GM12801 (cell line): ENCODE measurements around the gene ELFN1.

Source experiments
- TF ChIP-seq, protein P1 (sequence below): IDR thresholded peaks from one replicate; pipeline ENCODE4 v1.5.1; 2011; ENCODE audit warnings: control low read depth; ENCODE audit not compliant: insufficient read length; ENCODE audit errors: extremely low read depth

Gene ELFN1

GRCh38 chr7:1775389-1775788 is 105.3 kb downstream of the ELFN1 start:
- TF ChIP-seq, protein P1, sequence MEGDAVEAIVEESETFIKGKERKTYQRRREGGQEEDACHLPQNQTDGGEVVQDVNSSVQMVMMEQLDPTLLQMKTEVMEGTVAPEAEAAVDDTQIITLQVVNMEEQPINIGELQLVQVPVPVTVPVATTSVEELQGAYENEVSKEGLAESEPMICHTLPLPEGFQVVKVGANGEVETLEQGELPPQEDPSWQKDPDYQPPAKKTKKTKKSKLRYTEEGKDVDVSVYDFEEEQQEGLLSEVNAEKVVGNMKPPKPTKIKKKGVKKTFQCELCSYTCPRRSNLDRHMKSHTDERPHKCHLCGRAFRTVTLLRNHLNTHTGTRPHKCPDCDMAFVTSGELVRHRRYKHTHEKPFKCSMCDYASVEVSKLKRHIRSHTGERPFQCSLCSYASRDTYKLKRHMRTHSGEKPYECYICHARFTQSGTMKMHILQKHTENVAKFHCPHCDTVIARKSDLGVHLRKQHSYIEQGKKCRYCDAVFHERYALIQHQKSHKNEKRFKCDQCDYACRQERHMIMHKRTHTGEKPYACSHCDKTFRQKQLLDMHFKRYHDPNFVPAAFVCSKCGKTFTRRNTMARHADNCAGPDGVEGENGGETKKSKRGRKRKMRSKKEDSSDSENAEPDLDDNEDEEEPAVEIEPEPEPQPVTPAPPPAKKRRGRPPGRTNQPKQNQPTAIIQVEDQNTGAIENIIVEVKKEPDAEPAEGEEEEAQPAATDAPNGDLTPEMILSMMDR, result no peak

DNA sequence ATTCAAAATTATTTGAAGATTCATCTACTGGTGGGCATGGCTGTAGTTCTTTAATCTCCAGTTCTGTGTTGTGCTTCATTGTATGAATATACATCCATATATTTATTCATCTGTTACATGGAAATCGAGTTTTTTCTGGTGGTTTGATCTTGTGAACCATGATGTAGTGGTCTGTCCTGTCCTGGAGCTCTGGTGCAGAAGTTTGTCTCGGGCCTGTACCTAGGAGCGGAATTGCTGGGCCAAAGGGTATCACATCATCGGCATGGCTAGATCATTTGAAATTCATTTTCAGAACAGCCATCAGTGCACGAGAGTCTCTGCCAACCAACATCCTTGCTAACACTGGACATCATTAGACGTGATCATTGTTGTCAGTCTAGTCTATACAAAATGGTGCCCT is 107.0 kb downstream of the ELFN1 start:
- TF ChIP-seq, protein P1, result no peak

GRCh38 chr7:1779445-1779844 is 109.4 kb downstream of the ELFN1 start:
- TF ChIP-seq, protein P1, result no peak

DNA sequence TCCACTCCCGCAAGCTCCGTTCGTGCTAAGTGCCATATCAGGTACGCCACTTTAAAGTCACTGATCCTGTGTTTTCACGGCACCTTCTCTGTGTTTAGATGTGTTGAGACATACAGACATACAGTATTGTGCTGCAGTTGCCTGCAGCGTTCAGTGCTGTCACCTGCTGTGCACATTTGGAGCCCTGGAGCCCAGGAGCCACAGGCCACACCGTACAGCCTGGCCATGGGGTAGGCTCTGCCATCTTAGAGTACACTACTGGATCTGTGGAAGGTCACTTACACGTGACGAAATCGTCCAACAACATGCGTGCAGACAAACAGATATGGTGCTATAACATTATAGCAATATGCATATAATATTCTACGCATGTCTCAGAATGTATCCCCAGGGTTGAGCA is 111.3 kb downstream of the ELFN1 start:
- TF ChIP-seq, protein P1, result no peak

GRCh38 chr7:1785839-1786238 is 115.8 kb downstream of the ELFN1 start:
- TF ChIP-seq, protein P1, result no peak

GRCh38 chr7:1787241-1787640 is 117.2 kb downstream of the ELFN1 start:
- TF ChIP-seq, protein P1, result no peak

- TF ChIP-seq, protein P1, result no peak
These were observed 117.7 kb downstream of the ELFN1 start for GRCh38 chr7:1787681-1788235.

GRCh38 chr7:1794888-1795542 is 124.9 kb downstream of the ELFN1 start:
- TF ChIP-seq, protein P1, result no peak
